Measurements from ENCODE around the gene SCARB1. TPM values are rescaled to one million over a fixed set of nuclear protein-coding genes. Genes with fewer than 3 reads are reported as not detected.

The SCARB1 gene
- total and polyA plus RNA-seq, 2 donors (not counting 3 experiments of a cell fraction or from before 2014, with no cell fraction given): 125 to 141 TPM

DNA sequence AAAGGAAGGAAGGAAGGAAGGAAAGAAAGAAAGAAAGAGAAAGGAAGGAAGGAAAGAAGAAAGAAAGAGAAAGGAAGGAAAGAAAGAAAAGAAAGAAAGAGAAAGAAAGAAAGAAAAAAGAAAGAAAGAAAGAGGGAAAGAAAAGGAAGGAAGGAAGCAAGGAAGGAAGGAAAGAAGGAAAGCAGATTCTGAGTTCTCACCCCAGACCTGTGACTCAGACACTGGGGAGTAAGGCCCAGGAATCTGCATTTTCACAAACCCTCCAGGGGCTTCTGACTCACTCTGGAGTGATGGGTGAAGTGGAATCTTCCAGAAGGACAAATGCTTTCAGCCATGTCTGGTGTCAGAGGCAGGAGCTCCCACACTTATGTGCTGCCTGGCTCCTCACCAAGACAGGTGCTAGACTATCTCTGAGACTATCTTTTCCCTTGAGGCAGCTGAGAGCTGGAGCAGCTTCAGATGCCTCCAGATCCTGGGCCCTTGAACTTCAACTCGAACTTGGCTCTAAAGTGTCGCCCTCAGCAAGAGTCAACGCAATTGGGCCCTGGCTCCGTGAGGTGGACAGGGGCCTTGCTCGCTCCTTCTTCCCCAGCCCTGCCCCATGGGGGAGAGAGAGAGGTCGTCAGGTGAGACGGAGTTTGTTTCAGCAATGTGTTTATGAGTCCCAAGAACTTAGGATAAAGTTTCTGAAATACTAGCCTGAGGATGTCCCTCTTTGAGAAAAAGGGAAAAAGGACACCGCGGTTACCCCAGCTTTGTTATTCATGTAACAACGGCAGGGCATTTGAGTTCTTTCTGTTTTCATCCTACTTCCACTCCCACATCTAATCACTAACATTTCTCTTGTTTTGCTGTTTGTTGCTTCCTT, 19.8 kb upstream of the SCARB1 start:
- DNase-seq (ENCODE audit: low read depth, low spot score) (no peak), FAIRE-seq (peak; percentile 61)
- Histone ChIP-seq H2AFZ (ENCODE audit: low read depth, low read length) (no peak overlapping the region), H3K27ac (ENCODE audit: insufficient read depth, low read depth, low read length) (no peak overlapping the region), H3K4me3 (replicated peaks in 1 of 3; ENCODE audit: insufficient read depth in 1 of 3, low read depth in 1 of 3, low read length in 3 of 3) (no peak overlapping the region), H4K20me1 (replicated peaks; ENCODE audit: control insufficient read depth, extremely low read depth, insufficient read depth, low read length) (no peaks in the 10 kb centered on the region), H3K27me3 (ENCODE audit: control insufficient read depth in 2 of 2, insufficient read depth in 2 of 2, low read length in 2 of 2) (no peaks in the 10 kb centered on the region), H3K9me3 (replicated peaks; ENCODE audit: control insufficient read depth, insufficient read depth, low read length) (no peaks in the 10 kb centered on the region), H3K4me1 (ENCODE audit: control insufficient read depth, extremely low read depth, insufficient read depth, low read length) (peaks cover 9% of the 10 kb centered on the region), H3K9me1 (replicated peaks; ENCODE audit: control insufficient read depth, extremely low read depth, insufficient read depth, low read length) (no peaks in the 10 kb centered on the region), H3K9ac (replicated peaks; ENCODE audit: extremely low read depth, insufficient read depth, low read length) (no peak overlapping the region), H3K79me2 (ENCODE audit: control insufficient read depth, insufficient read depth, low read length) (no peaks in the 10 kb centered on the region), H3K4me2 (ENCODE audit: insufficient read depth, low read length) (no peak overlapping the region), H3K36me3 (ENCODE audit: control insufficient read depth in 2 of 2, extremely low read depth in 1 of 2, insufficient read depth in 2 of 2, low read length in 2 of 2) (no peaks in the 10 kb centered on the region)
- no TSS peak for BruUV-seq (replicated peaks)
- TF ChIP-seq EZH2 (IDR thresholded peaks at IDR 0.05; ENCODE audit: borderline replicate concordance, low read depth, low read length, severe bottlenecking) (no peak), JUN (IDR thresholded peaks at IDR 0.05; ENCODE audit: borderline replicate concordance, insufficient read depth, insufficient read length, low read depth) (no peak), MYC (IDR thresholded peaks at IDR 0.05; ENCODE audit: low read depth, low read length) (no peak), POLR2A (IDR thresholded peaks at IDR 0.05; ENCODE audit: low read depth, low read length) (no peak), FOS (IDR thresholded peaks at IDR 0.05; ENCODE audit: borderline replicate concordance, insufficient read depth, low read length) (no peak), GATA2 (IDR thresholded peaks at IDR 0.05; ENCODE audit: insufficient read depth, insufficient read length, low read depth, low read length) (no peak)
- TF ChIP-seq, protein P1, sequence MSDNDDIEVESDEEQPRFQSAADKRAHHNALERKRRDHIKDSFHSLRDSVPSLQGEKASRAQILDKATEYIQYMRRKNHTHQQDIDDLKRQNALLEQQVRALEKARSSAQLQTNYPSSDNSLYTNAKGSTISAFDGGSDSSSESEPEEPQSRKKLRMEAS (IDR thresholded peaks at IDR 0.05; ENCODE audit: insufficient read depth, insufficient read length): no peak
- TF ChIP-seq, protein P2, sequence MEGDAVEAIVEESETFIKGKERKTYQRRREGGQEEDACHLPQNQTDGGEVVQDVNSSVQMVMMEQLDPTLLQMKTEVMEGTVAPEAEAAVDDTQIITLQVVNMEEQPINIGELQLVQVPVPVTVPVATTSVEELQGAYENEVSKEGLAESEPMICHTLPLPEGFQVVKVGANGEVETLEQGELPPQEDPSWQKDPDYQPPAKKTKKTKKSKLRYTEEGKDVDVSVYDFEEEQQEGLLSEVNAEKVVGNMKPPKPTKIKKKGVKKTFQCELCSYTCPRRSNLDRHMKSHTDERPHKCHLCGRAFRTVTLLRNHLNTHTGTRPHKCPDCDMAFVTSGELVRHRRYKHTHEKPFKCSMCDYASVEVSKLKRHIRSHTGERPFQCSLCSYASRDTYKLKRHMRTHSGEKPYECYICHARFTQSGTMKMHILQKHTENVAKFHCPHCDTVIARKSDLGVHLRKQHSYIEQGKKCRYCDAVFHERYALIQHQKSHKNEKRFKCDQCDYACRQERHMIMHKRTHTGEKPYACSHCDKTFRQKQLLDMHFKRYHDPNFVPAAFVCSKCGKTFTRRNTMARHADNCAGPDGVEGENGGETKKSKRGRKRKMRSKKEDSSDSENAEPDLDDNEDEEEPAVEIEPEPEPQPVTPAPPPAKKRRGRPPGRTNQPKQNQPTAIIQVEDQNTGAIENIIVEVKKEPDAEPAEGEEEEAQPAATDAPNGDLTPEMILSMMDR (IDR thresholded peaks at IDR 0.05; ENCODE audit: extremely low read depth in 1 of 2, insufficient read depth in 1 of 2, low read depth in 1 of 2, low read length in 2 of 2): no peak
- POLR2A ChIA-PET: no interaction called here
- CTCF ChIA-PET: interaction anchor here (1.3 kb wide), 1 partner anchor 23 kb away, joined by 3 read pairs; no protein-coding TSS in a partner anchor
- dilution Hi-C loops (cut with MboI; ENCODE audit: extremely low pct_ligation_motif_present, low sequenced_read_pairs): no loop called here
- intact Hi-C loops (cut with micrococcal nuclease): no loop called here
